SKM-1 (cell line): ENCODE results near the gene RPL19.
A peak's percentile ranks its signal among the peaks of the same experiment; 100 is the strongest.
"Not testable (repeated sequence)": the region's sequence is repeated elsewhere in the genome, so short reads cannot be mapped to it uniquely, and the experiment has no call there.

Experiments used
- DNase-seq: peaks from one replicate; lab custom pipeline; 2025; ENCODE audit not compliant: unreplicated experiment; lab: John Stamatoyannopoulos, UW

The RPL19 gene

GRCh38 chr17:39240631-39241030, 40.5 kb downstream of the RPL19 start:
- DNase-seq = no peak

- no peak for DNase-seq
These were observed 43.1 kb downstream of the RPL19 start for GRCh38 chr17:39243155-39243554.

- DNase-seq = no peak
These were observed 44.0 kb downstream of the RPL19 start for GRCh38 chr17:39244016-39244599.

- peak; percentile 43 for DNase-seq
These were observed 44.8 kb downstream of the RPL19 start for GRCh38 chr17:39244600-39245570.

GRCh38 chr17:39246274-39246673, 46.2 kb downstream of the RPL19 start:
- DNase-seq = no peak

- DNase-seq = not testable (repeated sequence)
These were observed 50.0 kb downstream of the RPL19 start for GRCh38 chr17:39250076-39250475.

- no peak for DNase-seq
These were observed 51.9 kb downstream of the RPL19 start for GRCh38 chr17:39251997-39252396.

GRCh38 chr17:39252788-39253460, 52.8 kb downstream of the RPL19 start:
- no peak for DNase-seq
